CD14-positive monocyte (primary cell): ENCODE results near the gene FAM131A. TPM values are rescaled to one million over a fixed set of nuclear protein-coding genes. Genes with fewer than 3 reads are reported as not detected.

ENCODE experiments used
- DNase-seq, 3 donors: peaks; one replicate each; pipeline ENCODE4 v3.0.0-alpha.2; 2011 to 2022
- H2AFZ ChIP-seq: 2 replicates; pipeline ENCODE4 v1.6.0; 2012; ENCODE audit warnings: mild to moderate bottlenecking, low read depth, low read length, inconsistent platforms; ENCODE audit not compliant: insufficient read depth, poor library complexity, severe bottlenecking
- H3K27ac ChIP-seq, 2 donors: 1 replicate in 1 of 2; 2 replicates in 1 of 2; pipeline ENCODE4 v1.5.1; 2012 to 2013; ENCODE audit warnings: low read length in 2 of 2, control low read depth in 1 of 2, inconsistent platforms in 1 of 2, low read depth in 1 of 2, mild to moderate bottlenecking in 1 of 2
- H3K27me3 ChIP-seq, 2 donors: one replicate each; pipeline versions ENCODE4 v1.6.0 to v1.6.1; 2011 to 2013; ENCODE audit warnings: low read length in 2 of 2; ENCODE audit not compliant: control insufficient read depth in 2 of 2, insufficient read depth in 2 of 2
- H3K36me3 ChIP-seq, 2 donors: replicated peaks in 1 of 2; 1 replicate in 1 of 2; 2 replicates in 1 of 2; pipeline versions ENCODE4 v1.5.1 to v1.6.1; 2012 to 2013; ENCODE audit warnings: low read length in 2 of 2, control low read depth in 1 of 2, inconsistent platforms in 1 of 2, mild to moderate bottlenecking in 1 of 2; ENCODE audit not compliant: insufficient read depth in 2 of 2, control insufficient read depth in 1 of 2
- H3K4me1 ChIP-seq, 2 donors: 1 replicate in 1 of 2; 2 replicates in 1 of 2; pipeline versions ENCODE4 v1.5.1 to v1.6.1; 2012 to 2013; ENCODE audit warnings: low read length in 2 of 2, control low read depth in 1 of 2, inconsistent platforms in 1 of 2, mild to moderate bottlenecking in 1 of 2, moderate library complexity in 1 of 2; ENCODE audit not compliant: insufficient read depth in 2 of 2, control insufficient read depth in 1 of 2
- H3K4me2 ChIP-seq: replicated peaks from 2 replicates; pipeline ENCODE3; 2012; ENCODE audit warnings: low read length, moderate library complexity, mild to moderate bottlenecking; ENCODE audit not compliant: poor library complexity, severe bottlenecking; ENCODE audit errors: extremely low read depth
- H3K4me3 ChIP-seq, 3 experiments: fragments of 200-600 bp in 1 of 3; sonication (generic) in 1 of 3; replicated peaks in 1 of 3; 1 replicate in 2 of 3; 2 replicates in 1 of 3; pipeline ENCODE4 v1.5.1; 2011 to 2013; ENCODE audit warnings: low read length in 3 of 3, mild to moderate bottlenecking in 3 of 3, control low read depth in 2 of 3, low read depth in 2 of 3, inconsistent platforms in 1 of 3, moderate library complexity in 1 of 3
- H3K79me2 ChIP-seq: 2 replicates; pipeline ENCODE4 v1.6.0; 2012; ENCODE audit warnings: mild to moderate bottlenecking, control low read depth, inconsistent platforms, low read length, moderate library complexity; ENCODE audit not compliant: insufficient read depth
- H3K9ac ChIP-seq: 2 replicates; pipeline ENCODE4 v1.6.0; 2017; ENCODE audit warnings: low read length, mild to moderate bottlenecking; ENCODE audit not compliant: insufficient read depth, poor library complexity, severe bottlenecking
- H3K9me3 ChIP-seq, 2 donors: replicated peaks in 1 of 2; 1 replicate in 1 of 2; 2 replicates in 1 of 2; pipeline versions ENCODE4 v1.5.1 to v1.6.1; 2012 to 2013; ENCODE audit warnings: low read length in 2 of 2, control low read depth in 1 of 2; ENCODE audit not compliant: control insufficient read depth in 1 of 2, insufficient read depth in 1 of 2
- H4K20me1 ChIP-seq: 2 replicates; pipeline ENCODE4 v1.6.0; 2012; ENCODE audit warnings: mild to moderate bottlenecking, low read length, control low read depth, moderate library complexity; ENCODE audit not compliant: insufficient read depth
- H3K27ac Mint-ChIP-seq, 7 donors: one replicate each; pipeline ENCODE4 v1.8.0; 2020; ENCODE audit warnings: mild to moderate bottlenecking in 7 of 7, mixed read lengths in 7 of 7, moderate library complexity in 6 of 7, inconsistent platforms in 2 of 7
- H3K27me3 Mint-ChIP-seq, 3 donors: one replicate each; pipeline ENCODE4 v1.8.0; 2021 to 2022; ENCODE audit warnings: low read depth in 3 of 3, mild to moderate bottlenecking in 3 of 3, mixed read lengths in 3 of 3, moderate library complexity in 3 of 3, inconsistent platforms in 1 of 3
- H3K36me3 Mint-ChIP-seq, 2 donors: one replicate each; pipeline ENCODE4 v1.8.0; 2020; ENCODE audit warnings: mixed read lengths in 2 of 2, inconsistent platforms in 1 of 2, mild to moderate bottlenecking in 1 of 2
- H3K4me1 Mint-ChIP-seq: one replicate; pipeline ENCODE4 v1.8.0; 2020; ENCODE audit warnings: mild to moderate bottlenecking, mixed read lengths
- H3K4me3 Mint-ChIP-seq, 2 donors: one replicate each; pipeline ENCODE4 v1.8.0; 2020; ENCODE audit warnings: mild to moderate bottlenecking in 2 of 2, mixed read lengths in 2 of 2, moderate library complexity in 1 of 2
- H3K9me3 Mint-ChIP-seq, 7 donors: one replicate each; pipeline ENCODE4 v1.8.0; 2020 to 2022; ENCODE audit warnings: mixed read lengths in 7 of 7, mild to moderate bottlenecking in 6 of 7, moderate library complexity in 6 of 7, inconsistent platforms in 2 of 7
- WGBS: methylation state at CpG from one replicate; pipeline ENCODE4 v1.1.5; 2013; ENCODE audit warnings: missing lambda C conversion rate; ENCODE audit not compliant: insufficient coverage; 5-methylcytosine and 5-hydroxymethylcytosine counted together
- intact Hi-C, 2 donors: fragments of 100-400 bp; cut with micrococcal nuclease; formaldehyde crosslinking; loops; one replicate each; pipeline versions ENCODE4 v1.15.0 to v1.15.1; 2023
- polyA plus RNA-seq, 3 donors: library from polyadenylated mRNA; depleted of rRNA in 1 of 3; unstranded in 2 of 3; stranded (reverse) in 1 of 3; fragments of 300-500 nt in 2 of 3; fragments of >200 nt in 1 of 3; fragmentation: Illumina TruSeq in 2 of 3; gene quantifications; 1 replicate in 2 of 3; 2 replicates in 1 of 3; pipeline ENCODE4 v1.2.3, GENCODE V29; 2012 to 2021
- TF ChIP-seq, protein P1 (sequence below): fragments of 200-600 bp; IDR thresholded peaks from one replicate; pipeline ENCODE4 v1.8.0; 2022; ENCODE audit warnings: antibody characterized with exemption, mild to moderate bottlenecking

FAM131A gene
- polyA plus RNA-seq, 3 donors: 5.8 to 30.6 (median 7.7) TPM

DNA sequence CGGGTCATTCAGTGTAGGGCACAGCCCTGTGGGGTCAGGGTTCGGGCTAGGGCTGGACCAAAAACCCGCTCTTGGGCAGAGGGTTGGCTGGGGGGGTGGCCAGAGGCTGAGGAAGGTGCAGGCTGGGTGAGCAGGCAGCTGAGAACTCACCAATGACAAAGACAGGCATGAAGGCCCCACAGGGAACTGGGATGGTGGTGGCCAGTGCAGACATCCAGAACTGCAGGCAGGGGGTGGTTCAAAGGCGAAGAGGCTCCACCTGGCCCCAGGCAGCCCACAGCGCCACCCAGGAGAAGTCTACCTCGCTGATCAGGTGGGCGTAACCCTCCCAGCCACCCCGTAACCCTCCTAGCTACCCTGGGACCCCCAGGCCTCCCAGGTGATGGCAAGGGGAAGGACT is 17.4 kb downstream of the FAM131A start:
- H3K27ac Mint-ChIP-seq: no peak overlapping the region
- intact Hi-C loops: no loop called here
- no peak overlapping the region for H3K4me3 Mint-ChIP-seq
- Histone ChIP-seq H3K27me3 (no peaks in the 10 kb centered on the region), H3K4me3 (no peak overlapping the region), H4K20me1 (no peaks in the 10 kb centered on the region), H3K4me2 (no peak overlapping the region), H3K9me3 (no peaks in the 10 kb centered on the region), H3K36me3 (no peaks in the 10 kb centered on the region), H3K27ac (no peak overlapping the region), H2AFZ (no peak overlapping the region), H3K9ac (no peak overlapping the region), H3K79me2 (no peaks in the 10 kb centered on the region), H3K4me1 (no peaks in the 10 kb centered on the region)
- peaks cover 4 to 8% (median 8%) of the 10 kb centered on the region in 3 donors for H3K27me3 Mint-ChIP-seq
- peaks cover 0 to 1% (median 0%) of the 10 kb centered on the region in 7 donors for H3K9me3 Mint-ChIP-seq
- WGBS: 78% methylated on average over 3 of the region's 8 CpGs
- DNase-seq: no peak
- no peaks in the 10 kb centered on the region for H3K4me1 Mint-ChIP-seq
- no peaks in the 10 kb centered on the region for H3K36me3 Mint-ChIP-seq
- TF ChIP-seq, protein P1, sequence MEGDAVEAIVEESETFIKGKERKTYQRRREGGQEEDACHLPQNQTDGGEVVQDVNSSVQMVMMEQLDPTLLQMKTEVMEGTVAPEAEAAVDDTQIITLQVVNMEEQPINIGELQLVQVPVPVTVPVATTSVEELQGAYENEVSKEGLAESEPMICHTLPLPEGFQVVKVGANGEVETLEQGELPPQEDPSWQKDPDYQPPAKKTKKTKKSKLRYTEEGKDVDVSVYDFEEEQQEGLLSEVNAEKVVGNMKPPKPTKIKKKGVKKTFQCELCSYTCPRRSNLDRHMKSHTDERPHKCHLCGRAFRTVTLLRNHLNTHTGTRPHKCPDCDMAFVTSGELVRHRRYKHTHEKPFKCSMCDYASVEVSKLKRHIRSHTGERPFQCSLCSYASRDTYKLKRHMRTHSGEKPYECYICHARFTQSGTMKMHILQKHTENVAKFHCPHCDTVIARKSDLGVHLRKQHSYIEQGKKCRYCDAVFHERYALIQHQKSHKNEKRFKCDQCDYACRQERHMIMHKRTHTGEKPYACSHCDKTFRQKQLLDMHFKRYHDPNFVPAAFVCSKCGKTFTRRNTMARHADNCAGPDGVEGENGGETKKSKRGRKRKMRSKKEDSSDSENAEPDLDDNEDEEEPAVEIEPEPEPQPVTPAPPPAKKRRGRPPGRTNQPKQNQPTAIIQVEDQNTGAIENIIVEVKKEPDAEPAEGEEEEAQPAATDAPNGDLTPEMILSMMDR: no peak

DNA sequence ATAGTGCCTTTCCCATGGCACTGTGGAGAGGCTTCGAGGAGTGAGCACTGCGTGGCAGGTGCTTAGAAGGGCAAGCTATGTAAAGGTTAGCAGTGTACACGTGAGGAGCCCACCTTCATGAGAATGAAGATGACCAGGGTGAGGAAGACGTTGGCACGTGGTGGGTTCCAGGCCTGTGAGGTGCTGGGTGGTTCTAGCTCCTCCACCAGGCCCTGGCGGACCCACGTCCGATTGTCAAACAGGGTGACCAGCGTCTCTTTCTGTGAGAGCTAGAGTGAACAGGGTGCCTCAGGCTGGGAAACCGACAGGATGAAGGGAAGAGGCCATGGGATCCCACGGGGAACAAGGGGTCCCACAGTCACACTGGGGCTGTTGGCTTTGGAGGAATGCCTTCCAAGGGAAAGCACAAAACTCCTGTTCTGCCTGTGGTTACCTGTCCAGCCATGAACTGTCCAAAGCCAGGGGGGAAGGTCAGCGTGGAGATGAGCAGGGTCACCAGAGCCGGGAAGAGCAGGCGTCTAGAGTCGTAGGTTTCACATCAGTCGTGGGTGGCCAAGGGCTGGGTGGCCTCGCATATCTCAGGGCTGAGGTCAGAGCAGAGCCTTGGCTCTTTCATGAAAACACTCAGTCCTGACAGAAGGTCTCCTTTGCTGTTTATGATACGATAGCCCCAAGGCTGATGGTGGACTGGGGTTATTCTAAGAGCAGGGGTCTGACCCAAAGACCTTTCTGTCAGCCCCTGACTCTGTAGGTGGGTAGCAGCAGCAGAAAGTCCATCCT is 18.1 kb downstream of the FAM131A start:
- H3K4me3 ChIP-seq: no peak overlapping the region

More for the DNA sequence above, 18.1 kb downstream of the FAM131A start:
- Histone ChIP-seq H3K4me2 (no peak overlapping the region), H3K4me1 (peaks cover 0 to under 1% of the 10 kb centered on the region in 2 donors), H2AFZ (no peak overlapping the region), H3K36me3 (no peaks in the 10 kb centered on the region), H4K20me1 (no peaks in the 10 kb centered on the region), H3K9me3 (no peaks in the 10 kb centered on the region), H3K79me2 (no peaks in the 10 kb centered on the region), H3K27ac (no peak overlapping the region), H3K27me3 (peaks cover 0 to 5% of the 10 kb centered on the region in 2 donors), H3K9ac (no peak overlapping the region)
- WGBS: 97% methylated on average over 16 of the region's 18 CpGs
- H3K36me3 Mint-ChIP-seq: no peaks in the 10 kb centered on the region
- H3K27ac Mint-ChIP-seq: no peak overlapping the region
- peaks cover 0 to 1% (median 0%) of the 10 kb centered on the region in 7 donors for H3K9me3 Mint-ChIP-seq
- no peak for DNase-seq
- intact Hi-C loops: no loop called here
- H3K4me3 Mint-ChIP-seq: no peak overlapping the region
- H3K4me1 Mint-ChIP-seq: no peaks in the 10 kb centered on the region
- peaks cover 10 to 13% (median 11%) of the 10 kb centered on the region in 3 donors for H3K27me3 Mint-ChIP-seq
- TF ChIP-seq, protein P1: no peak
